Thoracic aorta (tissue), 2 donors: ENCODE results near the gene LIMCH1. TPM values are rescaled to one million over a fixed set of nuclear protein-coding genes. Genes with fewer than 3 reads are reported as not detected.

Experiments
- ATAC-seq: fragments of 150-250 bp; one replicate; pipeline ENCODE4 v1.8.0; 2017; ENCODE audit warnings: low read depth; ENCODE audit not compliant: insufficient number of reproducible peaks, low FRiP score
- DNase-seq: peaks from one replicate; pipeline ENCODE4 v3.0.0-alpha.2; 2020; ENCODE audit warnings: low spot score
- H3K27ac ChIP-seq, 2 donors: fragments of 200-600 bp; sonication (generic); 1 replicate in 1 of 2; 2 replicates in 1 of 2; pipeline ENCODE4 v1.5.1; 2016; ENCODE audit warnings: mild to moderate bottlenecking in 2 of 2, moderate library complexity in 2 of 2
- H3K27me3 ChIP-seq: fragments of 200-600 bp; sonication (generic); replicated peaks from 2 replicates; pipeline ENCODE4 v1.6.0; 2016; ENCODE audit warnings: mild to moderate bottlenecking; ENCODE audit not compliant: insufficient read depth
- H3K36me3 ChIP-seq: fragments of 200-600 bp; sonication (generic); one replicate; pipeline ENCODE4 v1.5.1; 2016
- H3K4me1 ChIP-seq, 2 donors: fragments of 200-600 bp; sonication (generic); 1 replicate in 1 of 2; 2 replicates in 1 of 2; pipeline versions ENCODE4 v1.5.1 to v1.6.0; 2016; ENCODE audit warnings: low read depth in 2 of 2, mild to moderate bottlenecking in 1 of 2; ENCODE audit not compliant: control insufficient read depth in 1 of 2
- H3K4me3 ChIP-seq: fragments of 200-600 bp; sonication (generic); 2 replicates; pipeline ENCODE4 v1.5.1; 2016; ENCODE audit warnings: mild to moderate bottlenecking
- H3K9me3 ChIP-seq: fragments of 200-600 bp; sonication (generic); 2 replicates; pipeline ENCODE4 v1.5.1; 2016
- CTCF ChIP-seq: fragments of 200-600 bp; sonication (generic); IDR thresholded peaks from one replicate; pipeline ENCODE4 v1.5.1; 2019; ENCODE audit warnings: antibody characterized with exemption
- total RNA-seq, 2 donors: library from RNA; depleted of rRNA; stranded (reverse); fragments of >200 nt; gene quantifications; one replicate each; pipeline versions ENCODE4 v1.1.0 to v1.2.3, GENCODE V29; 2016

The LIMCH1 gene
- total RNA-seq, 2 donors from 2014 or later: 95.3 to 158 TPM

DNA sequence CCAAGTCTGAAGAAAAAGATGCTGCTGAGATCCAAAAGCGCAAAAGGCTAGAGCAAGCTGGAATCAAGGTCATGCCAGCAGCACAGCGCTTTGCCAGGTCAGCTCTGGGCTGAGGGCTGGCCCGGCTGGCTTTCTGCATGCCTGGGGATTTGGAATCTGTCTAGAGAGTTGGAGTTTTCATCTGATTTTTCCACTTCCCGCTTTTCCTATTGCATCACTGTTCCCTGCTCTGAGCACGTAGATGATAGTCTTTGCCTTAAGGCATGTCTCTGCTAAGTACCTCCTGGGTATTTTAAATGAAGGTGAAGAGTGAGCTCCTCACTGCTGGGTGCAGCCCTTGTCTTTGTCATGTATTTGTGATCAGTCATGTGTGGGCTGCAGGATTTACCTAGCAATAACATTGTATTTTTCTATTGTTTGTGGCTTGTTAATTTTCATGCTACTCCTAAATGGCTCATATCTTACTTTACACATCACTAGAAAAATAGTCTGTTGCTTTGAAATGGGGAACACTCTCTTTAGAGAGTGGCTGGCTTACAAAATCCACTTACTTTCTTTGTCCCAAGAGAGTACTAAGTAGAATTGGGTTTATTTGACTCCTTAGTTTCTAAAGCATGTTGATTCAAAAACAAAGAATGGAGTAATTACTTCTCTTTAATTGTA lies 82.8 kb downstream of the LIMCH1 start:
- DNase-seq (no peak), ATAC-seq (peak; percentile 64)
- Histone ChIP-seq H3K9me3 (no peaks in the 10 kb centered on the region), H3K36me3 (peaks cover 8% of the 10 kb centered on the region), H3K27ac (peak overlapping the region; percentile 59 to 73), H3K27me3 (no peaks in the 10 kb centered on the region), H3K4me3 (peak overlapping the region; percentile 27), H3K4me1 (peaks cover 28 to 55% of the 10 kb centered on the region in 2 donors)
- TF ChIP-seq CTCF: no peak

GRCh38 chr4:41622787-41623186 lies 84.8 kb downstream of the LIMCH1 start:
- Histone ChIP-seq H3K9me3 (no peaks in the 10 kb centered on the region), H3K27ac (peak overlapping the region; percentile 59 to 73), H3K27me3 (no peaks in the 10 kb centered on the region), H3K4me3 (no peak overlapping the region), H3K4me1 (peaks cover 33 to 66% of the 10 kb centered on the region in 2 donors), H3K36me3 (peaks cover 8% of the 10 kb centered on the region)
- ATAC-seq (no peak), DNase-seq (no peak)
- TF ChIP-seq CTCF: no peak

DNA sequence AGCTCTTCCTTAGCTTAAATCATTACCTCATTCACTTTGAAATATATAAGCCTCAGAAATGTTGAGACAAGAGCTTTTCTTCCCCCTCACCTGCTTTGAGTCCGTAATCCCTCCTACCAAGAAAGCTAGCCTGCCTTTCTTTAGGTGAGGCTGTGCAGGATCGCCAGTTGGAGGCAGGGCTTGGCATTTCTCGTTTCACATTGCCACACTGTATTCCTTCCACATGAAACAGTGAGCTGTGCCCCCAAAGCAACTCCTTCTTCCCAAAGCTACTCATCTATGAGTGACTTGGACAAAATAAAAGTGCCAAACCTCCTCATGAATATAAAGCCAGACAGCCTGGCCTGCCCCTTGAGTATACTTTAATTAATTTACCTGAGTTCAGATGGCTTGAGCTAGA lies 86.8 kb downstream of the LIMCH1 start:
- no peak for TF ChIP-seq CTCF
- no peaks in the 10 kb centered on the region for H3K9me3 ChIP-seq
- peaks cover 33 to 66% of the 10 kb centered on the region in 2 donors for H3K4me1 ChIP-seq
- no peaks in the 10 kb centered on the region for H3K27me3 ChIP-seq
- ATAC-seq: no peak
- no peak overlapping the region for H3K4me3 ChIP-seq
- DNase-seq: no peak
- peak overlapping the region; percentile 43 to 73 for H3K27ac ChIP-seq
- no peaks in the 10 kb centered on the region for H3K36me3 ChIP-seq

GRCh38 chr4:41625531-41625930 lies 87.6 kb downstream of the LIMCH1 start:
- Histone ChIP-seq H3K4me3 (no peak overlapping the region), H3K4me1 (peaks cover 29 to 60% of the 10 kb centered on the region in 2 donors), H3K27ac (peak overlapping the region; percentile 53 to 73), H3K36me3 (no peaks in the 10 kb centered on the region), H3K27me3 (no peaks in the 10 kb centered on the region), H3K9me3 (no peaks in the 10 kb centered on the region)
- no peak for TF ChIP-seq CTCF
- DNase-seq (no peak), ATAC-seq (no peak)

- TF ChIP-seq CTCF: no peak
- Histone ChIP-seq H3K36me3 (peaks cover 4% of the 10 kb centered on the region), H3K27ac (no peak overlapping the region), H3K9me3 (no peaks in the 10 kb centered on the region), H3K4me3 (no peak overlapping the region), H3K27me3 (no peaks in the 10 kb centered on the region), H3K4me1 (peaks cover 27 to 54% of the 10 kb centered on the region in 2 donors)
- DNase-seq (no peak), ATAC-seq (no peak)
Observed at GRCh38 chr4:41628936-41629335, 91.0 kb downstream of the LIMCH1 start.
